A549 (cell line): Measurements from ENCODE around the gene CLEC4E.

Experiments used
- EP300 ChIP-seq, 2 experiments: fragments of >200 bp; sonication (Bioruptor Twin); formaldehyde crosslinking; IDR thresholded peaks; 2 replicates in 1 of 2; 3 replicates in 1 of 2; pipeline ENCODE4 v1.6.1; 2016 to 2017
- TP53 ChIP-seq: fragments of 250-450 bp; sonication (Bioruptor Pico); IDR thresholded peaks from 2 replicates; pipeline ENCODE4 v1.5.0; 2021; ENCODE audit warnings: mild to moderate bottlenecking, moderate library complexity
- TF ChIP-seq, protein P1 (sequence below): fragments of >200 bp; sonication (Bioruptor Twin); formaldehyde crosslinking; IDR thresholded peaks from 3 replicates; pipeline ENCODE4 v1.6.1; 2016

DNA sequence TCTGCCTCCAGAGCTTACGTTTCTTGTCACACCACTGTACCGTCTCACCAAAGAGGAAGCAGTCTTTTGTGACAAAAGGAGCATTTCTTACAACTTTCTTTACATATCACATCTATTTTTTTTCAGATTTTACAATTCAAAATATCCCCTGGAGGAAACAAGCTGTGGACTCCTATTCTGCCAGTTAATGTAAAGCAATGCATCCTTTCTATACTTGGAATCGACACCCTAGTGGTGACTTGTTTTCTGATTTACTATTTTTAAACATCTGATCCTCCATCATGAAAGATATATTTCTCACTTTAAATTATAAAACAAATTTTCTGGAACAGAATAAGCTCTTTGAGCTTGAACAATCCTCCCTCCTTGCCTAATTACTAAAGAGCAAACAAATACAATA lies 37.2 kb upstream of the CLEC4E start:
- TF ChIP-seq TP53 (CRISPR knock-in tag) = no peak
- TF ChIP-seq, protein P1, sequence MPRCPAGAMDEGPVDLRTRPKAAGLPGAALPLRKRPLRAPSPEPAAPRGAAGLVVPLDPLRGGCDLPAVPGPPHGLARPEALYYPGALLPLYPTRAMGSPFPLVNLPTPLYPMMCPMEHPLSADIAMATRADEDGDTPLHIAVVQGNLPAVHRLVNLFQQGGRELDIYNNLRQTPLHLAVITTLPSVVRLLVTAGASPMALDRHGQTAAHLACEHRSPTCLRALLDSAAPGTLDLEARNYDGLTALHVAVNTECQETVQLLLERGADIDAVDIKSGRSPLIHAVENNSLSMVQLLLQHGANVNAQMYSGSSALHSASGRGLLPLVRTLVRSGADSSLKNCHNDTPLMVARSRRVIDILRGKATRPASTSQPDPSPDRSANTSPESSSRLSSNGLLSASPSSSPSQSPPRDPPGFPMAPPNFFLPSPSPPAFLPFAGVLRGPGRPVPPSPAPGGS = no peak
- no peak for TF ChIP-seq EP300 (IDR thresholded peaks at IDR 0.05)
